ENCODE measurements around the gene BCO2.

Gene BCO2

DNA sequence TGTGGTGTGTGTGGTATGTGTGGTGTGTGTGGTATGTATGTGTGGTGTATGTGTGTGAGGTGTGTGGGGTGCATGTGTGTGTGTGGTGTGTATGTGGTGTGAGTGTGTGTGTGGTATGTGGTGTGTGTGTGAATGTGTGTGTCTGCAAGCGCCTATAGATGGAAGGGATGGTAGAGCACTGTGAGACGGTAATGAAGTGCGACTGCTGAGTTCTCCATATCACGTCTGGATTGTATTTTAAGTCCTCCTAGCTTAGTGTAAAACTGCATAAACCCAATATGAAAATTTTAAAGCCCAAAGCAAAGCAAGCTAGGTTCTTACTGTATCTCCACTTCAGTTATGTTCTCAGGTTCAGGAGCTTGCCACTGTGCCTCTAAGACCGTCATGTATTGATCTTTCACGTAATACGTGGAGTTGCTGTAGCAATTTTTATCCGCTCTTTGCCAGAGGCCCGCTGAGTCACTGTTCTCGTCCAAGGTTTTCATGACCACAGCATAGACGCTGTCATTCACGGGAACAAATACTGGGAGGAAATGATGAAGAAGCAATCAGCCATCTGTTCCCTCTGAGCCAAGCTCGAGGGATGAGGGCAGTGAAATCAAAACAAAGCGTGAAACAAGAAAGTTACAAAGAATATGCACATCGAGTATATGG is 79.9 kb downstream of the BCO2 start:
- no peak for DNase-seq

DNA sequence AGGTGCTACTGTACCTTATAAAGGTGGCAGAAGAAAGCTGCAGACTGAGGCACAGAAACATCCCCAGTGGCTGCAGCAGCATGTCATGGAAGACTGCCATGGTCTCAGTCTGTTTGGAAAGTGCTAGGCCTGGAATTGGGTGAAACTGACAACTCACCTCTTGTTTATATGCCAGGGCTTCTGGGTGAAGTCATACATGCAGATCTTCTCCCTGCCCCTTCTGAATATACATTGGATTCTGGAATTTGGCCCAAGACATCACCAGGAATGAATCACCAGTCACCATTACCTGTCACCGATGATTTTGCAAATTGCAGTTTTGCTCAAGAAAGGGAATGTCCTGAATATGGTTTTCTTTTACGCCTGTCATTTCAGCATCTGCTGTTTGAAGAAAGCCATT is 85.2 kb downstream of the BCO2 start, which contains the start of gene PLET1:
Gene PLET1 (minus strand): TSS at position 371 of the 400 bp plus-strand sequence. CDS start 271 bp downstream, at position 100.
- DNase-seq, result no peak

- no peak for DNase-seq
These were observed 90.5 kb downstream of the BCO2 start for GRCh38 chr11:112265659-112266409.

DNA sequence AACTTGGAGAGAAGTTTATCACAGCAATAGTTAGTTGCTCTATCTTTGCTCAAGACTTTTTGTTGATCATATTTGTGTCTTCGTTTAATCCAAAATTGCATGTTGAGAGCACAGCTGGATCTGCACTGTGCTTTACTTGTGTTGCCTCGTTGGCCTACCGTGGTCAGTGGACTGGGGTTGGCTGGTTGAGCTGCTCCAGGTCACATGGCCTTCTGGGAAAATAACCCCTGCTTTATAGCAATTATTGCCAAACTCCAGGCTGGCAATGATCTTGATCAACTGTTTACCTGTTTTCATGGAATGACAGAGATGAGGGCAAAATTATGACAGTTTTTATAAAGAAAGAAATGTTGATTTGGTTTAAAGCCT is 91.1 kb downstream of the BCO2 start:
- DNase-seq, result no peak

GRCh38 chr11:112267188-112267591 is 91.9 kb downstream of the BCO2 start:
- no peak for DNase-seq

- DNase-seq, result no peak
These were observed 93.1 kb downstream of the BCO2 start for GRCh38 chr11:112268406-112268805.
